Measurements from ENCODE around the gene NSL1.
"Not testable (repeated sequence)": the region's sequence is repeated elsewhere in the genome, so short reads cannot be mapped to it uniquely, and the experiment has no call there.

The NSL1 gene

GRCh38 chr1:212746546-212746945 is 45.0 kb downstream of the NSL1 start:
- no peak for DNase-seq

GRCh38 chr1:212745303-212745702 is 46.3 kb downstream of the NSL1 start:
- DNase-seq = no peak

GRCh38 chr1:212743901-212744475 is 47.6 kb downstream of the NSL1 start:
- no peak for DNase-seq

GRCh38 chr1:212738330-212738729 is 53.2 kb downstream of the NSL1 start:
- no peak for DNase-seq

GRCh38 chr1:212737559-212737958 is 54.0 kb downstream of the NSL1 start:
- no peak for DNase-seq

- DNase-seq = no peak
These were observed 58.5 kb downstream of the NSL1 start for GRCh38 chr1:212733109-212733508.

GRCh38 chr1:212731630-212732029 is 59.9 kb downstream of the NSL1 start:
- DNase-seq = no peak

- no peak for DNase-seq
These were observed 63.0 kb downstream of the NSL1 start for GRCh38 chr1:212728606-212729005.

DNA sequence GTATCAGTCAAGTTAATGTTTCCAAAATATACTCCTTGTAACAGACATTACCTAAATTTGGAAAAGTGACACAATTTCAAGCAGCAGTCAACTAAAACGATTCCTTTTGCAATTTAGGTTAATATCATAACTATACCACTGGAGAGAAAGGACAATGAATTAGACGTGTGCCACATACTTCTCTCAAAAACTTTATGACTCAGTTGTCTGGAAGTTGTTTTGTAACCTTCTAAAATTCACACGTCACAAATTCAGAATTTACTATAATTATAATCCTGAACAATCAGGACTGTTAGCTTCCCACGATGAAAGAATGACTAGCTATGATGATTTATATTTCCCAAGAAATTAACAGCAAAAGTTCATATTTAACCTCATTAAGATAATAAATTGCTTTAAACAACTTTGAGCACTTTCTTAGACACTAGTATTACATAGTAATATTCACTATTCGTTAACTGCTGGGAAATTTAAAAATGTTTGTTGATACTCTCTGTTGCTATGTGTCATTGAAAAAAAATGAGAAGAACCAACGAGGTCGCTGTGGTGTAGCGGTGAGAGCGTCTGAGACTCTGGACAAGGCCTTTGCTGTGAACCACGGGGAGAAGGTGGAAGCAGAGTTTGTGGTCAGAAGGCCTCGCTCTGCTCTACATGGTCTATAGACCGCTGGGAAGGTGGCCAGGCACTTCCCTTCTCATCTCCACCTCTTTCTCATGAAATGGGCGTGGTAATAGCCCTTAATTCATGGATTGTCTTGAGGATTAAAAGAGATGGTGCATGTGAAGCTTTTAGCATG is 64.0 kb downstream of the NSL1 start:
- DNase-seq = no peak

DNA sequence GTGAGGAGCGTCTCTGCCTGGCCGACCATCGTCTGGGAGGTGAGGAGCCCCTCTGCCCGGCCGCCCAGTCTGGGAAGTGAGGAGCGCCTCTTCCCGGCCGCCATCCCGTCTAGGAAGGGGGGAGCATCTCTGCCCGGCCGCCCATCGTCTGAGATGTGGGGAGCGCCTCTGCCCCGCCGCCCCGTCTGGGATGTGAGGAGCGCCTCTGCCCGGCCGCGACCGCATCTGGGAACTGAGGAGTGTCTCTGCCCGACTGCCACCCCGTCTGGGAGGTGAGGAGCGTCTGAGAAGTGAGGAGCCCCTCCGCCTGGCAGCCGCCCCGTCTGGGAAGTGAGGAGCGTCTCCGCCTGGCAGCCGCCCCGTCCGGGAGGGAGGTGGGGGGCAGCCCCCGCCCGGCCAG is 66.9 kb downstream of the NSL1 start:
- DNase-seq = not testable (repeated sequence)

DNA sequence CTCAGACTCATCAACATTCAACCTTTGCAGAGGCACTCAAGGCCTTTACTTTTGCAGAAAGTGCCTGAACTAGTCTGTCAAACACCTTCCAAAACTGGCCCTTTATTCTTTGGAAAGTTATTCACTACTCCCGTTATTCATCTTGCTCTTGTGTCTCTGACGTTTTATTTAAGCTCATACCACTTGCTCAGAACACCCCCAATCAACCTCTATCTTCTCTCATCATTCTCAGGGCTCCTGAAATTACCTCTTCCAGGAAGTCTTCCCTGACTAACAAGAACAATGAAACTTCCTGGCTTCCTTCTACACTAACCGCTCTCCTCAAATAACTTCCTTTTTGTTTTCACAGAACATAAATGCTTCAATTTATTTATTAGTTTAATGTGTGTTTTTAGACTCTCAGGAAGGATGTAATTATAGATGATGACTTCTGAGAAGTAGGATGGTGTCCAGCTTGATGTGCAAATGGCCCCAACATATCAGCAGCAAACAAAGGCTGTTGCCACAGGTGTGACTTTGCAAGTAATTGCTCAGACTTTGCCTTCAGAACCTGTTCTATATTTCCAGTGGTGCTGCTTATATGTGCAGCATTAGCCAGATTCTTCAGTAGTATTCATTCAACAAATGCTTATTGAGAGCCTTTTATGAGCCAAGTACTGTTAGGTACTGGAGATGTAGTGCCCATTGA is 69.2 kb downstream of the NSL1 start:
- DNase-seq = no peak

DNA sequence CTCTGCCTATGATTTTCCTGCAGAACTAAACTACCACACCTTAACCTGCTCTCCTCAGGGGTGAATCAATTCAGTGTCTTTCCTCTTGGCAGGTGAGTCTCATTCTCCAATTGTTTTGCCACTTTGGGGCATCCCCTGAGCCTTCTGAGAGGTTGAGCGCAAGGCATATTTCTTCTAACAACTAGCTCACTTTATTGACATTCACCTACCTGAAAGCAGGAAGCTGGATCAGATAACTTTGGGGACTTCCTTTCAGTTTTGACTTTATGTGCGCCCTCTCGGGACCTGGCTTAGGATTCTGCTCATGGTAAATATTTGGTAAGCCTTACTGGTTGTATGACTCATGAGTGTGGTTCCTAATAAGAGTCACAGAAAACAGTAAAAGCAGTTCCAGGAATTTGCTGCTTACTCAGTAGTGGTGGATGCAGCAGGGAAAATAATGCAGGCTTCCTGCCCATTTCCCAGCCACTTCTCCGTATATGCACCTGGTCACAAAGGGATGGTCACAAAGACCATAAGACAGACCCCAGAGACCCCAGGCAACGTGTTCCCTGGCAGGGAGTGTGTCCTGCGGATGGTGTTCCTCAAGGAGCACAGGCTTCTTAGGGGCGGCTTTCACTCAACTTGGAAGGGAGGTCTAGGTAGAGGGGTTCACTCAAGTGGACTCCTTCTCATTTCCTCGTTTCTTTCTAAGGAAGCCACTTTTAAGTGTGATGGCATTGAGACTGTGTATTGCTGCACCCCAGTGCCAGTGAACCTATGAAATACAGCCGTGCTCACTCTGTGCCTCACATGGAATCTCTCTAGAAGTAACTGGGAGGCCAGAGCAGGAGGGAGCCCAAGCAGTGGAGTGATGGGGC is 70.0 kb downstream of the NSL1 start:
- DNase-seq = no peak

- DNase-seq = no peak
These were observed 71.9 kb downstream of the NSL1 start for GRCh38 chr1:212719633-212720032.

- no peak for DNase-seq
These were observed 73.1 kb downstream of the NSL1 start for GRCh38 chr1:212718499-212718898.

DNA sequence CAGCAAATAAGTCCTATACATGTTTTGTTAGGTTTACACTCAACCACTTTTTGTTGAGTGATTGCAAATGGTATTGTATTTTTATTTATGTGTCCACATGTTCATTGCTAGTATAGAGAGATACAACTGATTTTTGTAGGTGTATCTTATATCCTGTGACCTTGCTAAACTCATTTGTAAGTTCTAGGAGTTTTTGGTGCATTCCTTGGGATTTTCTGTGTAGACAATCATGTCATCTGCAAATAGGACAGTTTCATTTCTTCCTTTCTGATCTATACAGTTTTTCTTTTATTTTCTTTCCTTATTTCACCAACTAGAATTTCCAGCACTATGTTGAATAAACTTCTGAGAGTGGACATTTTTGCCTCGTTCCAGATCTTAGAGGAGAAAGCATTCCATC is 75.4 kb downstream of the NSL1 start:
- DNase-seq = no peak

DNA sequence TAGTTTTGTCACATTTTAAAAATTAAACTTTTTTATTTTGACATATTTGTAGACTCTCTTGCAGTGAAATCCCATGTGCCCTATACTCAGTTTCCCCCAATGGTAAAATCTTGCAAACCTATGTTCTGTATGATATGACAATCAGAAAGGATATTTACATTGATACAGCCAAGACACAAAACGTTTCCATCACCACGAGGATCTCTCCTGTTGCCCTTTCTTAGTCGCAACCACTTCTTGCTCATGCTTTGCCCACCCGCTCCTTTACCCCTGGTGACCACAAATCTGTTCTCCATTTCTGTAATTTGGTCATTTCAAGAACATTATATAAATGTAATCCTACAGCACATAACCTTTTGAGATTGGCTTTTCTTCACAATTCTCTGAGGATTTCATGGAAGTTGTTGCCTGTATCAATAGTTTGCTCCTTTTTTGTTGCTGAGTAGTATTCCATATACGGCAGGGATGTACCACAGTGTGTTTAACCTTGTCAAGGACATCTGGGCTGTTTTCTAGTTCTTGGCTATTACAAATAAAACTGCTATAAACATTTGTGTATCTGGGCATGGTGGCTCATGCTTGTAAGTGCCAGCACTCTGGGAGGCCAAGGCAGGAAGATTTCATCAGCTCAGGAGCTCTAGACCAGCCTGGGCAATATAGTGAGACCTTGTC is 78.0 kb downstream of the NSL1 start:
- no peak for DNase-seq

- no peak for DNase-seq
These were observed 78.9 kb downstream of the NSL1 start for GRCh38 chr1:212712451-212713303.

- DNase-seq = not testable (repeated sequence)
These were observed 79.6 kb downstream of the NSL1 start for GRCh38 chr1:212711974-212712373.

DNA sequence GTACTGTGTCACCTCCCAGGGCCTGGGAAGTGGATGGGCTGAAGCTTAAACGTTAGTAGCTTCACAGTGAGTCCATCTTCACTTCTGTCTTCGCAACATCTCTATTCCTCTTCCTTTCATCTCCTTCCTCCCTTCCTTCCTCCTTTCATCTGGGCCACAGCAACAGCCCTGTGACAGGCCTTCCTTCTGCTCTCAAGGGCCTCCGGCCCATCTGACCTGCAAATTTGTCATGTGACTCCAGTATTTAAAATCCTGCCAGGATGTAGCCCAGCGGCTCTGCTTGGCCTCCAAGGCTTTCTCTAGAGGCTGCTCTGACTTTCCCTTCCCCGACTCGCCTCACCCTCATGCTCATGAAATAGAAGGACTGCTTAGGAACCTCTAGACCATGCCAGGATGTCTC is 81.0 kb downstream of the NSL1 start:
- no peak for DNase-seq

- DNase-seq = no peak
These were observed 87.5 kb downstream of the NSL1 start for GRCh38 chr1:212703991-212704564.

- DNase-seq = no peak
These were observed 88.9 kb downstream of the NSL1 start for GRCh38 chr1:212702672-212703071.

Measured in activated T-cell treated with anti-CD3 and anti-CD28 coated beads, Interleukin-2, amount 50 U/mL, for 1 hour (primary cell).